Left ventricle myocardium inferior (tissue), 1 donor: ENCODE data around the gene ARAP2. TPM values are rescaled to one million over a fixed set of nuclear protein-coding genes. Genes with fewer than 3 reads are reported as not detected.

ENCODE experiments used
- DNase-seq: peaks from one replicate; pipeline ENCODE4 v3.0.0-alpha.2; 2020
- H3K27ac ChIP-seq: fragments of 200-600 bp; replicated peaks from 2 replicates; pipeline ENCODE4 v1.8.0; 2021
- H3K27me3 ChIP-seq: fragments of 200-600 bp; 2 replicates; pipeline ENCODE4 v1.8.0; 2021; ENCODE audit warnings: low read depth
- H3K36me3 ChIP-seq: fragments of 200-600 bp; 2 replicates; pipeline ENCODE4 v1.8.0; 2021
- H3K4me1 ChIP-seq: fragments of 200-600 bp; 2 replicates; pipeline ENCODE4 v1.8.0; 2021
- H3K4me3 ChIP-seq: fragments of 200-600 bp; 2 replicates; pipeline ENCODE4 v1.8.0; 2021; ENCODE audit warnings: mild to moderate bottlenecking, moderate library complexity
- H3K9me3 ChIP-seq: fragments of 200-600 bp; replicated peaks from 2 replicates; pipeline ENCODE4 v1.8.0; 2021
- intact Hi-C: fragments of 100-400 bp; cut with micrococcal nuclease; formaldehyde crosslinking; loops from one replicate; pipeline ENCODE4 v1.11.0; 2022
- total RNA-seq: library from RNA; stranded (reverse); fragmentation: NEBNext Ultra II Directional; extraction: Animal tissue kit (Norgen Biotek cat#: 25700); gene quantifications from one replicate; pipeline ENCODE4 v1.2.1, GENCODE V29; 2021
- TF ChIP-seq, protein P1 (sequence below): fragments of 200-600 bp; IDR thresholded peaks from 2 replicates; pipeline ENCODE4 v1.8.0; 2021; ENCODE audit warnings: antibody characterized with exemption, mild to moderate bottlenecking, borderline replicate concordance
- donor health status: DM: no; HTN: yes; CAD: no; lungs with severe emphysema.

Gene ARAP2
- total RNA-seq, 1 donor from 2014 or later = 2.9 TPM

DNA sequence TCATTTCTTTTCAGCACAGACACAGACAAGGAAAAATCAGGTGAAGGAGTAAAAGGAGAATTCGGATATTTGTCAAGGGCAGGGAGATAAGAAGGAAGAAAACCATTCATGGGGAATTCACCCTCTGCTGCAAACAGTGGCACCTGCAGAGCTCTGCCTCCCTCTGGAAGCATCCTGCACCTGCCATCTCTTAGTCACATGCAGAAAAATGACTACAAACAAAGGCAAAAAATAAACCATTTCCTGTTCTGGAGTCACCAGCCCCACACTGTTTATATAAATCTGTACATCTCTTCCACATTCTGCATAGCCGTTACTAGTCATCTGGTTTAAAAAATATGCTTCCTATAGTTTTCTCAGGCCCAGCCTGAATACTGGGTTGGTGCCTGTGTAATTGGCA, 205.3 kb downstream of the ARAP2 start:
- Histone ChIP-seq H3K4me1 (no peaks in the 10 kb centered on the region), H3K27me3 (no peaks in the 10 kb centered on the region), H3K36me3 (no peaks in the 10 kb centered on the region), H3K27ac (no peak overlapping the region), H3K9me3 (peaks cover 13% of the 10 kb centered on the region), H3K4me3 (no peak overlapping the region)
- TF ChIP-seq, protein P1, sequence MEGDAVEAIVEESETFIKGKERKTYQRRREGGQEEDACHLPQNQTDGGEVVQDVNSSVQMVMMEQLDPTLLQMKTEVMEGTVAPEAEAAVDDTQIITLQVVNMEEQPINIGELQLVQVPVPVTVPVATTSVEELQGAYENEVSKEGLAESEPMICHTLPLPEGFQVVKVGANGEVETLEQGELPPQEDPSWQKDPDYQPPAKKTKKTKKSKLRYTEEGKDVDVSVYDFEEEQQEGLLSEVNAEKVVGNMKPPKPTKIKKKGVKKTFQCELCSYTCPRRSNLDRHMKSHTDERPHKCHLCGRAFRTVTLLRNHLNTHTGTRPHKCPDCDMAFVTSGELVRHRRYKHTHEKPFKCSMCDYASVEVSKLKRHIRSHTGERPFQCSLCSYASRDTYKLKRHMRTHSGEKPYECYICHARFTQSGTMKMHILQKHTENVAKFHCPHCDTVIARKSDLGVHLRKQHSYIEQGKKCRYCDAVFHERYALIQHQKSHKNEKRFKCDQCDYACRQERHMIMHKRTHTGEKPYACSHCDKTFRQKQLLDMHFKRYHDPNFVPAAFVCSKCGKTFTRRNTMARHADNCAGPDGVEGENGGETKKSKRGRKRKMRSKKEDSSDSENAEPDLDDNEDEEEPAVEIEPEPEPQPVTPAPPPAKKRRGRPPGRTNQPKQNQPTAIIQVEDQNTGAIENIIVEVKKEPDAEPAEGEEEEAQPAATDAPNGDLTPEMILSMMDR = no peak
- no peak for DNase-seq
- intact Hi-C loops = no loop called here

DNA sequence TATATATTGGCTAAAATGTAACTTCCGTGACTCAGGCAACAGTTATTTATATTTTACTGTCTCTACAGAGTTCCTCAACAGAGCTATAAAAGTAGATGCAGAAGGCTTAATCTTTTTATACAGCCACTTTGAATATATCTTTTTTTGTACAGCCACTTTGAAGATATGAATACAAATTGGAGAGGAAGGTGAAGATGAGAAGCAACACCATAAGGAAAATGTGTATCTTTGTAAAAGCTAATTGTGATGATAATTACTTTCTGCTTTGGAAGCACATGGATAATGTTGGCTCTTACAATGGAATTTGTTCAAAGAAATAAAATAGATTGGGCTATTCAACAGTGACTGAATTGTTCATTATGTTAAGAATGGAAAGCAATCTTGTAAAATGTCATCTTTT, 205.8 kb downstream of the ARAP2 start:
- Histone ChIP-seq H3K27me3 (no peaks in the 10 kb centered on the region), H3K27ac (no peak overlapping the region), H3K4me1 (no peaks in the 10 kb centered on the region), H3K9me3 (peaks cover 13% of the 10 kb centered on the region), H3K4me3 (no peak overlapping the region), H3K36me3 (no peaks in the 10 kb centered on the region)
- intact Hi-C loops = no loop called here
- DNase-seq = no peak
- TF ChIP-seq, protein P1 = no peak

DNA sequence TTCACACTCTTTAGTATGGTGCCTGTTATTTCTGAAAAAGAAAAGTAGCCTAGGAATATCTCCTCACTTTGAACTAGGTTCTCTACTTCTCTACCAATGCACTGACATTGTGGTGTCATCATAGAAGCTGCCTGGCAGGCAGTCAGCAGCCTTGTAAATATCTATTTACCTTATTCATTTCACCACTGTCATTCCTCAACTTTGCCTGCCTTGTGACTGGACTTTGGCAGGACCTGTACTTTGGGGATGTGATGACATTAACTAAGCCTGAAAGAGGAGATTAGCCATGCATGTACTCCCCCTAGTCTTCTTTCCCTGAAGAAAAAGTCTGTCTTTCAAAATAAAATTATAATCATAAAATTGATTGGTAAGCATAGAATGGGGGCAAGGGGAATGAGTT, 207.2 kb downstream of the ARAP2 start:
- H3K9me3 ChIP-seq = peaks cover 13% of the 10 kb centered on the region
- intact Hi-C loops = no loop called here
- no peaks in the 10 kb centered on the region for H3K4me1 ChIP-seq
- no peak for DNase-seq
- TF ChIP-seq, protein P1 = no peak
- no peak overlapping the region for H3K27ac ChIP-seq
- no peaks in the 10 kb centered on the region for H3K27me3 ChIP-seq
- no peaks in the 10 kb centered on the region for H3K36me3 ChIP-seq
- no peak overlapping the region for H3K4me3 ChIP-seq

DNA sequence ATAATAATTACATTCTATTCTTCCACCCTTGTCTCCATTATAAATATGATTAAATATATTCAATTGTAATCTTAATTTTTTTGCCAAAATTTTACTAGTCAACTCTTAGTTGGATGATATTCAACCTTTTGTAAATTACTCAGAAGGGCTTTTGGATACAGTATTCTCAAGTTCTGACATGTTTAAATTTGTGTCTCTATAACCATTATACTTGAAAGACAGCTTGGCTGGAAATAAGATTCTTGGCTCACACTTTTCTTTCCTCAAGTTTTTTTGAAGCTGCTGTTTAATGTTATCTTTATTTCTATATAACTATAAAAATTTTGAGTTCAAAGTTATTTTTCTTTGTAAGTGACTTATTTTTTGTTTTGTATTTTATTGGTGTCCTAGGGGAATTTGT, 214.4 kb downstream of the ARAP2 start:
- H3K27me3 ChIP-seq = no peaks in the 10 kb centered on the region
- TF ChIP-seq, protein P1 = no peak
- H3K36me3 ChIP-seq = no peaks in the 10 kb centered on the region
- intact Hi-C loops = no loop called here
- H3K27ac ChIP-seq = no peak overlapping the region
- no peak for DNase-seq
- H3K4me3 ChIP-seq = no peak overlapping the region
- H3K4me1 ChIP-seq = no peaks in the 10 kb centered on the region
- H3K9me3 ChIP-seq = no peaks in the 10 kb centered on the region

DNA sequence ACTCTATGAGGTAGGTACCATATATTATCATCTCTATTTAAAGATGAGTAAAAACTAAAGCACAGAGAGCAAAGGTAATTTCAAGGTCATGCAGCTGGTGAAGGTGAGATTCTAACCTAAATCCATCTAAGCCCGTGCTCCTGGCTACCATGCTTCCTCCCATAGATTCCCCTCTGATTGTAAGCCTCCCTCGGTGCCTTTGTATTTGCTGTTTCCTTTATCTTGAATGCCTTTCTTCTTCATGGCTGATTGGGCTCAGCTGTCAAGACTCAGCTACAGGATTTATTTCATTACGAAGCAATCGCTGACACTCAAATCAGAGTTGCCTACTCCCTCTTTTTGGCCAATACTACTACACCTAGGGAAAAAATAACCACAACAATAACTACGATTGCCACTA, 217.1 kb downstream of the ARAP2 start:
- TF ChIP-seq, protein P1 = no peak
- no peak overlapping the region for H3K27ac ChIP-seq
- H3K27me3 ChIP-seq = no peaks in the 10 kb centered on the region
- no peaks in the 10 kb centered on the region for H3K9me3 ChIP-seq
- H3K4me1 ChIP-seq = no peaks in the 10 kb centered on the region
- H3K36me3 ChIP-seq = no peaks in the 10 kb centered on the region
- no peak overlapping the region for H3K4me3 ChIP-seq
- DNase-seq = no peak
- intact Hi-C loops = no loop called here

DNA sequence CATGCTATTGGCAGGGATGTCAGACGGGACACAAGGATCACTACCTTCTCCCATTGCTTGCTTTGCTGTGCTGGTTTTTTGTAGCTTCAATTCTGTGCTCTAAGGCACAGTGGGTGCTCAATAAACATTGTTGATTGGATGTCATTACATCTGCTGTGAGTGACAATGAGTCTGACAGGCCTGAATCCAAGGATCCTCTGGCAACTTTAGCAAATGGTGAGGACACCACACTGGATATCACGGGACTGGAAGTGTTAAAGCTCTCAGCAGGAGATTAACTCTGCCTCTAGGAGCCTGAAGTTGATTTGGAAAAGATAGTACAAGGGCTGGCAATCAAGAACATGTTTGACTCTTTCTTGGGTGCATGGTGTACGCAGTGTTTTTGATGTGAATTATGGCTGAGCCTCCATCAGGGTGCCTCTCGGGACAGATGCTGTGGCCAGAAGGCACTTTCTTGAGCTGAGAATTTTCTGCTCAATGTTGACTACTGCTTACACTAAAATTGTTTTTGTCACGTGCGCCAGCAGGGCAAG, 217.9 kb downstream of the ARAP2 start:
- Histone ChIP-seq H3K27ac (no peak overlapping the region), H3K9me3 (no peaks in the 10 kb centered on the region), H3K4me3 (no peak overlapping the region), H3K36me3 (no peaks in the 10 kb centered on the region), H3K27me3 (no peaks in the 10 kb centered on the region), H3K4me1 (no peaks in the 10 kb centered on the region)
- DNase-seq = no peak
- TF ChIP-seq, protein P1 = no peak
- intact Hi-C loops = no loop called here
